Measurements from ENCODE around the gene KIF11.

The KIF11 gene

GRCh38 chr10:92629945-92630344 is 37.0 kb downstream of the KIF11 start:
- Histone ChIP-seq H3K9me3 (ENCODE audit: control insufficient read depth, insufficient read depth, low read length) (no peaks in the 10 kb centered on the region), H4K20me1 (ENCODE audit: control insufficient read depth, insufficient read depth, low read depth, low read length) (no peaks in the 10 kb centered on the region), H3K79me2 (ENCODE audit: control insufficient read depth, low read length) (peaks cover 11% of the 10 kb centered on the region), H3K9me2 (replicated peaks; ENCODE audit: control insufficient read depth, low read length) (no peaks in the 10 kb centered on the region), H3K4me3 (ENCODE audit: low read length) (no peak overlapping the region), H3K4me1 (ENCODE audit: control insufficient read depth, low read length) (no peaks in the 10 kb centered on the region), H3K36me3 (ENCODE audit: control insufficient read depth, low read length) (peaks cover 81% of the 10 kb centered on the region), H3K27ac (ENCODE audit: low read depth, low read length) (no peak overlapping the region), H3K27me3 (ENCODE audit: control insufficient read depth, low read length) (no peaks in the 10 kb centered on the region), H3F3A (ENCODE audit: control insufficient read depth, insufficient read depth) (peaks cover 11% of the 10 kb centered on the region; the same call in 1 of the 2 replicates), H3K4me2 (ENCODE audit: low read length) (no peak overlapping the region)
- TF ChIP-seq EZH2phosphoT487 (IDR thresholded peaks at IDR 0.05; ENCODE audit: borderline replicate concordance, low read length): no peak
- TF ChIP-seq CTCF (IDR thresholded peaks at IDR 0.05; ENCODE audit: low read depth, low read length, poor library complexity, severe bottlenecking): no peak

- H3K9me3 ChIP-seq (ENCODE audit: control insufficient read depth, insufficient read depth, low read length): no peaks in the 10 kb centered on the region
- no peak overlapping the region for H3K27ac ChIP-seq (ENCODE audit: low read depth, low read length)
- H3K4me2 ChIP-seq (ENCODE audit: low read length): no peak overlapping the region
- TF ChIP-seq EZH2phosphoT487 (IDR thresholded peaks at IDR 0.05; ENCODE audit: borderline replicate concordance, low read length) (no peak), CTCF (IDR thresholded peaks at IDR 0.05; ENCODE audit: low read depth, low read length, poor library complexity, severe bottlenecking) (no peak)
- no peaks in the 10 kb centered on the region for H4K20me1 ChIP-seq (ENCODE audit: control insufficient read depth, insufficient read depth, low read depth, low read length)
- H3F3A ChIP-seq (ENCODE audit: control insufficient read depth, insufficient read depth): peaks cover 23% of the 10 kb centered on the region
- H3K9me2 ChIP-seq (replicated peaks; ENCODE audit: control insufficient read depth, low read length): no peaks in the 10 kb centered on the region
- 0 out of 2 replicates have a peak, but pooled peaks cover 4% of the 10 kb centered on the region for H3K79me2 ChIP-seq (ENCODE audit: control insufficient read depth, low read length)
- H3K4me1 ChIP-seq (ENCODE audit: control insufficient read depth, low read length): no peaks in the 10 kb centered on the region
- no peak overlapping the region for H3K4me3 ChIP-seq (ENCODE audit: low read length)
- H3K36me3 ChIP-seq (ENCODE audit: control insufficient read depth, low read length): peaks cover 84% of the 10 kb centered on the region
- no peaks in the 10 kb centered on the region for H3K27me3 ChIP-seq (ENCODE audit: control insufficient read depth, low read length)
Observed at GRCh38 chr10:92638037-92638436, 45.1 kb downstream of the KIF11 start.

GRCh38 chr10:92640107-92640506 is 47.2 kb downstream of the KIF11 start:
- Histone ChIP-seq H3K4me2 (ENCODE audit: low read length) (no peak overlapping the region), H3K4me3 (ENCODE audit: low read length) (no peak overlapping the region), H4K20me1 (ENCODE audit: control insufficient read depth, insufficient read depth, low read depth, low read length) (no peaks in the 10 kb centered on the region), H3K9me2 (replicated peaks; ENCODE audit: control insufficient read depth, low read length) (no peaks in the 10 kb centered on the region), H3K9me3 (ENCODE audit: control insufficient read depth, insufficient read depth, low read length) (no peaks in the 10 kb centered on the region), H3K27me3 (ENCODE audit: control insufficient read depth, low read length) (no peaks in the 10 kb centered on the region), H3K27ac (ENCODE audit: low read depth, low read length) (no peak overlapping the region), H3F3A (ENCODE audit: control insufficient read depth, insufficient read depth) (peaks cover 23% of the 10 kb centered on the region), H3K4me1 (ENCODE audit: control insufficient read depth, low read length) (no peaks in the 10 kb centered on the region), H3K36me3 (ENCODE audit: control insufficient read depth, low read length) (peaks cover 84% of the 10 kb centered on the region), H3K79me2 (ENCODE audit: control insufficient read depth, low read length) (0 out of 2 replicates have a peak, but pooled peaks cover 4% of the 10 kb centered on the region)
- TF ChIP-seq EZH2phosphoT487 (IDR thresholded peaks at IDR 0.05; ENCODE audit: borderline replicate concordance, low read length) (no peak), CTCF (IDR thresholded peaks at IDR 0.05; ENCODE audit: low read depth, low read length, poor library complexity, severe bottlenecking) (no peak)

Measured in DOHH2 (cell line).